Effector CD4-positive, alpha-beta T cell (primary cell): ENCODE results near the gene LSAMP.

Experiments used
- DNase-seq: peaks from one replicate; pipeline ENCODE4 v3.0.0-alpha.2; 2020

The LSAMP gene

GRCh38 chr3:115930922-115931321, 514.4 kb downstream of the LSAMP start:
- DNase-seq = no peak

- no peak for DNase-seq
These were observed 515.1 kb downstream of the LSAMP start for GRCh38 chr3:115930168-115930567.

DNA sequence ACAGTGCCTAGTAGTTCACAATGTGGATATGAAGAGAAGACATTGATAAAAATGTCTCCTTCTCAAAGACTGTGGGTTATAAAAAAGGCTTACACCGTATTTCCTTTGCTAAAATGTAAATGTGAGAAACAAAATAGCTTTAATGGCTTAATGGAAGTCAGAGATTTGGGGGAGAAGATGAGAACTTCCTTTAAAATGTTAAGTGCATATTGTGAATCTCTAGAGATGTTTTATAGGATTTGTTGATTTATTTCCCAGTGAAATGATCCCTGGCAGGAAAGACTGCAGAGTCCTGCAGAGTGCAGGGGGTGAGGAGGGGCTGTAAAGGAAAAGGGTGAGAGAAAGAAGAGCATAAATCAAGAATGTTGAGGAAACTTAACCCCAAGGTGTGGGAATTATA, 516.9 kb downstream of the LSAMP start:
- no peak for DNase-seq

GRCh38 chr3:115927197-115927596, 518.1 kb downstream of the LSAMP start:
- no peak for DNase-seq

- DNase-seq = no peak
These were observed 522.5 kb downstream of the LSAMP start for GRCh38 chr3:115922681-115923347.

DNA sequence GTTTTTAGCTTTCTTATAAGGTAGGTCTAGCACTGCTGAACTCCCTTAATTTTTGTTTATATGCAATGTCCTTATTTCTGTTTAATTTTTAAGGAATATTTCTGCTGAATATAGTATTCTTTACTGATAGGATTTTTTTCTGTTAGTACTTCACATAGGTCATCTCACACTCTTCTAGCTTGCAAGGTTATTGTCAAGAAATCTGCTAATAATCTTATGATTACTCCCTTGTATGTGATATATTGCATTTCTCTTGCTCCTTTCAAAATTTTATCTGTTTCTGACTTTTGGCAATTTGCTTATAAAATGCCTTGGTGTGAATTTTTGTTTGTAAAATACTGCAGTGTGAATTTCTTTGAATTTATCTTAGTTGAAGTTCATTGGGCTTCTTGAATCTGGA, 523.6 kb downstream of the LSAMP start:
- DNase-seq = no peak

- no peak for DNase-seq
These were observed 526.4 kb downstream of the LSAMP start for GRCh38 chr3:115918900-115919299.

DNA sequence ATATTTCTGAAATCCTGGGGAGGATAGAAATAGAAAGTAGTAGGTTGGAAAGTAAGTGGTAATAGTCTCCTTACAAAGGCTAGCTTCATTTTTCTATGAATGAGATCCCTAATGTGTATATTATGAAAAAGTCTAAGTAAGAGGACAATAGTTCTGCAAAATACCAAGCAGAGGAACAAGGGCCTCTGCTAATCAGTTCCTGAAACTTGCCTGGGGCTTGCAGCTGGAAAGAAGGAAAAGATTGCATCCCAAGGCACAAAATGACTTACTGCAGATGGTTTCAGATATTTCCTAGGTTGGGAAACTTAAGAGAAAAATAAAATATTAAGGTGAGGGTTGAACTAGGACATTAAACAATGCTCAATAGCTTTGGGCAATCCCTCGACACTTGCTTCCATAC, 528.4 kb downstream of the LSAMP start:
- DNase-seq = no peak

GRCh38 chr3:115915061-115915460, 530.2 kb downstream of the LSAMP start:
- DNase-seq = no peak

- DNase-seq = no peak
These were observed 532.1 kb downstream of the LSAMP start for GRCh38 chr3:115913069-115913686.

DNA sequence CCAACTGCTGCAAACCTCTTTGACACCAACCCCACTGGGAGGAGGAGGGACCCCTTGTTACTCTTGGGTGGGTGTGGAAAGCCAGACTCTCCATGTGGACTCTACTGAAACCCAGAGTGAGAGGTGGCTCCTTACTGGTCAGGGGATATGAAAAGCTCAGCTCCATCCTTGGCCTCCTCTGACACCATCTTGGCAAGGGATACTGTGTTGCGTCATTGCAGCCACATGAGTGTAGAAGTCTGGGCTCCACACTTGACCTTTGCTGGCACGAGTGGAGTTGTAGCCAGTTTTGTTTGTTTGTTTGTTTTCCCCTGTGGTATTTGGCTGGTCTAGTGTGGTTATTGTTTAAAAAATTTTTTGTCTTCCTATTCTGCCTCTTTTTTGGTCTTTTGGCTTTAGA, 532.9 kb downstream of the LSAMP start:
- DNase-seq = no peak

DNA sequence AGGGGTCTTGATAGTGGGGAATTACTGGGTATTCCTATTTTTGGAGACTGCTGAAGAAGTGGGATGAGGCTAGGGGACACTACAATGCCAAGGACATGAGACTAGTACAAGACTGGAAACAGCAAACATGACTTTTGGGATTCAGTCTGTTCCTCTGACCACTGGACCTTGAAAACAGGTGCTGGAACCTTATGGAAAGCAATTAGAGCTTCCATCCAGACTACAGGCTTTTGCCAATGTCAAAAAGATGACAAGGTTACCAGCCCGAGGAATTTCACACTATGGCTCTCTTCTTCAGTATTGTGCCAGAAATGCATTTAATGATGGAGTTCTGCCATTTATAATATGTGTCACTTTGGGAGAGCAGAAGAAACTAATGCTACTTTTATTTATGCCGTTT, 539.4 kb downstream of the LSAMP start:
- no peak for DNase-seq

DNA sequence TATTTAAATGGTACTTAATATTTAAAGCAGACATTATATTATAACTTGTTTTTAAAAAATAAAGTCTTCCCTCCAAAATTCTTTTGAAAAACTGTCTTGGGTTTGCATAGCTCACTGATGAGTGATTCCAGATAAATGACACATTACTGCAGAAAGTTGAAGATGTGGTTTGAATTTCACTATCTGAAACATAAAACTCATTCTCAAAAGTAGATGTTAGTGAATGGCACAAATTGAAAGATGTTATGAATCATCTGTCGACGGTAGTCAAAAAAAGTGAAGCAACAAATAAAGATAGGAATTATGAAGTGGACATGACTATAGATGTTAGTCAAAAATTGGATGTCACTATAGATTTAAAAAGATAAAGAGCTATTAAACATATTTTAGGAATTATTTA, 541.4 kb downstream of the LSAMP start:
- no peak for DNase-seq

DNA sequence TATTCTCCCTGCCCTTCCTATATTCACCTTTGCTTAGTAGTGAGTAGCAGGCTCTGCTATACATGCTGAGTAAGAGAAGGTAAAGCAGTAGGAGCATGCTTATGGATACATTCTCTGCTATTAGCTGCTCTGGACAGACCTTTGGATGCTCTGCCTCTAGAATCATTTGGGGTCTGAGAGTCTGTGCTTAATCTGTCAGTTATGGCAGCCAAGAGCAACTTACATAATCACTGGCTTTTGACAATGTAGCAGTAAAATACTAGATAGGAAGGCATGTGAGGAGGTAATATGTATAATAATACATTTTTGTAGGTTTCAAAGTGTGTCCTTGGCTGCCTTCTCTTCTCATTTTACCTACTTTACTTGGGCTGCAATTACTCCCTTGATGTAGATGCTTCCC, 544.3 kb downstream of the LSAMP start:
- no peak for DNase-seq

GRCh38 chr3:115899535-115899934, 545.8 kb downstream of the LSAMP start:
- no peak for DNase-seq

DNA sequence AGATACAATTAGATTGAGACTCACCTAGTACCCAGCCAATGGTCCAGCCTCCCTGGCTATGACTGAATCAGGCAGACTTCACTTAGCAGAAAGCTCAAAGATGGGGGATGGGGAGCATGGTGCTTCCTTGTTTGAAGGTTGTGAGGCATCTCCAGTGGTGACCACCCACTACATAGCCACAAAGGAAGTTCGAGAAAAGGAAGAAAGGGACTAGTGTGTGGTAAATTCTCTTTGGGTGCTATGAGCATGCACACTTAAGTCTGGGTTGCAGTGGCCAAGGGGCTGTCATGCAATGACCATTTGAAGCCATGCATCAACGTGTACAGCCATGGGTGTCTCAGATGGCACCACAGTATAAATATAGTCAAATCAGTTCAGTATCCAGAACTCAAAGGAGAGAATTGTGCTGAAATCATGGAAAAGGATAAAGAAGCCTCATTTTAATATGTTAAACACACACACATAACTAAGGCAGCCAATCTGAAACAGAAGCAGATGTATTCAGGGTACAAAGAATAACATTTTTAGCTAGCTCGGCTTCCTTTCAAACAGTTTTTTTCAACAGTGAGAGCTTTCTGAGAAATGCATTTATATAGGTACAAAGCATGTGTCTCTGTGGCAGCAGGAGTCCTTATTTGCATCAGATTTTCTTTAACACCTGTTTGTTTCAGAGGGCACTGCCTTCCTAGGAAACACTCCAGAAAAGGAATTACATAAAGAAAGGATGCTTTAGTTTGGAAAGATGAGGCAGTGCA, 546.5 kb downstream of the LSAMP start:
- no peak for DNase-seq

DNA sequence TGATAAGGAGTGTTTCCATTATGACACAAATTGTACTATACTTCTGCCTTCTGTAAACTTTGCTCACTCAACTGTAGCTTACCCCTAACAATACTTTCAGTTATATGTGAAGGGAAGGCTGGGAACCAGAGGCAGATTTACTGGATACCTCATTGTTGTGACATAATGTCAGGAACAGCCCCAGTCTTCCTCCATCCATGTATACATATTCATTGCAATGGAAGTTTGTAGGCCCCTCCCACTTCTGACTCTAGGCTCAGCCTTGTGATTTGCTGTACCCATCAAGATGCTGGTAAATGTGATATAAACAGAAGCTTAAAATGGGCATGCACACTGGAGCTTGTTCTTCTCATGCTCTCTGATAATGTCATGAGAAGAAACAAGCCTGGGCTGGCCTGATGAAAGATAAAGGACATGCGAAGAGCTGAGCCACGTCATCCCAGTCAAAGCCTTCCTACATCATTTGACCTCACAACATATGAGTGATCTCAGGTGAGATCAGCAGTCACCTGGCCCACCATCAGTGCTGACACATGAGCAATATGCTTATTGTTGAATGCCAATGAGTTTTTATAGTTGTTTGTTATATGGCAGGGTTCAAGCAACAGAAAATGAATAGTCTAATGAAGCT, 554.2 kb downstream of the LSAMP start:
- DNase-seq = no peak

DNA sequence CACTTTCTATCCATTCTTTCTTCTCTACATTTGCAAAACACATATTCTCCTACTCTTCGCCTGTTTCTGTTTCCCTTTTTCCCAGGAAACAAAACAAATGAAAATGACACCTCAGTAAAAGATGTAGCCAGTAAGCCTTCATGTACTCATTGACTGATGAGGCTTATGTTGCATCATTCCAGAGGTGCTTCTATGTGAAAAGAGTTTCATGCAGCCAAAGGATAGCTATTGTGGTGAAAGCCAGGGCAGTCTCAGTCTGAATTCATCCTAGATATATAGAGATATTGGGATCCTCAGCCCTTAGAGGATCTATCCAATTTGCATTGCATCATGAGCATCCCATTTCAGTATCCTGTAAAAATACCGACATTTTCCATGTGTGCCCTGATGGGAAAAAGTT, 554.7 kb downstream of the LSAMP start:
- DNase-seq = no peak

GRCh38 chr3:115885621-115886020, 559.7 kb downstream of the LSAMP start:
- DNase-seq = no peak

DNA sequence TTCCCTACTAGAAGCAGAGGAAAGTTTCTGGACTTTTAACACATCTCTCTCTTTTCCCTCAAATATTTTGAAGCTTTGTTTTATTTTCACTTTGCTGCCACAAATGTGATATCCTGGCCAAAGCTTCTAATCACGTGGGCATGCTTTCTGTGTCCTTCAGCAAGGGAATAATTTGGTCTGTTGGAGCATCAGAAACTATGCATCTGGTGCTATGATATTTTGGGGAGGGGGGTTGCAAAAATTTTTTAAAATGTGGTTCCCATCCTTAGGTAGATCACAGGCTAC, 567.7 kb downstream of the LSAMP start:
- no peak for DNase-seq

GRCh38 chr3:115876876-115877614, 568.2 kb downstream of the LSAMP start:
- no peak for DNase-seq

DNA sequence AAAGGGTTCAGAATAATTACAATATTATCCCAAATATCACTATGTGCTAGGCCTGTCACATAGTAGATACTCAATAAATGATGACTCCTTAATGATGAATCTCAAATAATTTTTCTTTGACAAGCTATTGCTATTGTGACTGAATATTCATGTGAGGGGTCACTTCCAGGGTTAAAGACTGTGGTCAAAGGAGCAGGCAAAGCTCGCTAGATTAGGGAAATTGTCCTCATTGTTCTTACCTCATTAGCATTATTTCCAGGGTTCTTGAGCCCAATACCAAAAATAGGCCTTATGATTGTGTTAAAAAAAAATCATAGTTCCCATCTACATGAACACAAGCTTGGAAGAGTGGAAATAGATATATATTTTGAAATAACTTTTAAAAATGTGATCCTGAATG, 569.8 kb downstream of the LSAMP start:
- DNase-seq = no peak

GRCh38 chr3:115871735-115872134, 573.6 kb downstream of the LSAMP start:
- no peak for DNase-seq
